GM12878 (cell line): ENCODE measurements around the gene EFCAB7. TPM values are rescaled to one million over a fixed set of nuclear protein-coding genes. Genes with fewer than 3 reads are reported as not detected.

Experiments
- ATAC-seq: fragments of 200-7000 bp; cut with Tn5 transposase; 3 replicates; pipeline ENCODE4 v1.9.1; 2020; ENCODE audit warnings: mild to moderate bottlenecking, moderate library complexity
- BruUV-seq: library from RNA; stranded (reverse); fragments of 400-500 nt; replicated peaks from 2 replicates; lab custom pipeline; 2021; lab: Mats Ljungman, UMichigan
- CTCF ChIA-PET: fragments of 300-600 bp; sonication (Branson Sonifier 250); formaldehyde crosslinking; extraction: SDS; loops from one replicate; lab custom pipeline; 2021; ENCODE audit warnings: inconsistent platforms; lab: Yijun Ruan, JAX
- POLR2A ChIA-PET: fragments of 350-600 bp; formaldehyde crosslinking; extraction: SDS; loops from one replicate; lab custom pipeline; 2021; ENCODE audit warnings: inconsistent platforms; lab: Charles Lee
- RAD21 ChIA-PET: fragments of 300-600 bp; sonication (Branson Sonifier 250); formaldehyde crosslinking; loops from one replicate; lab custom pipeline; 2023; ENCODE audit warnings: antibody characterized with exemption; ENCODE audit not compliant: unreplicated experiment; lab: Charles Lee
- SMC1A ChIA-PET: fragments of 300-600 bp; sonication (Branson Sonifier 250); formaldehyde crosslinking; loops from one replicate; lab custom pipeline; 2023; ENCODE audit not compliant: unreplicated experiment, uncharacterized antibody; lab: Charles Lee
- DNase-seq: peaks from one replicate; pipeline ENCODE4 v3.0.0-alpha.2; 2011; ENCODE audit warnings: low read depth, low spot score
- FAIRE-seq: peaks from 3 replicates; lab custom pipeline; 2011; peaks lifted over from hg19 to GRCh38; lab: Jason Lieb, UNC
- H2AFZ ChIP-seq: 2 replicates; pipeline ENCODE4 v1.6.0; 2011; ENCODE audit warnings: low read depth, low read length, control low read depth; ENCODE audit not compliant: control insufficient read depth
- H3K27ac ChIP-seq: 2 replicates; pipeline ENCODE4 v1.5.1; 2011; ENCODE audit warnings: control low read depth; ENCODE audit not compliant: control insufficient read depth, insufficient read depth
- H3K27me3 ChIP-seq, 2 experiments: replicated peaks in 1 of 2; 2 replicates each; pipeline versions ENCODE4 v1.6.0 to v1.6.1; 2011; ENCODE audit warnings: low read length in 1 of 2; ENCODE audit not compliant: control insufficient read depth in 2 of 2, insufficient read depth in 2 of 2
- H3K36me3 ChIP-seq, 2 experiments: 2 replicates each; pipeline ENCODE4 v1.5.1; 2011; ENCODE audit warnings: low read length in 1 of 2; ENCODE audit not compliant: control insufficient read depth in 2 of 2, insufficient read depth in 2 of 2
- H3K4me1 ChIP-seq: 2 replicates; pipeline ENCODE4 v1.6.1; 2011; ENCODE audit warnings: mild to moderate bottlenecking, low read length, moderate library complexity, mixed read lengths; ENCODE audit not compliant: control insufficient read depth, insufficient read depth
- H3K4me2 ChIP-seq: 2 replicates; pipeline ENCODE4 v1.6.0; 2011; ENCODE audit warnings: control low read depth; ENCODE audit not compliant: control insufficient read depth, insufficient read depth
- H3K4me3 ChIP-seq: fragments of 200-600 bp; sonication (generic); 2 replicates; pipeline ENCODE4 v1.5.1; 2016
- H3K79me2 ChIP-seq: 2 replicates; pipeline ENCODE4 v1.6.0; 2011; ENCODE audit warnings: low read length; ENCODE audit not compliant: control insufficient read depth, insufficient read depth
- H3K9ac ChIP-seq: 2 replicates; pipeline ENCODE4 v1.8.0; 2011; ENCODE audit warnings: low read length, control low read depth, mixed read lengths; ENCODE audit not compliant: control insufficient read depth, insufficient read depth
- H3K9me3 ChIP-seq: replicated peaks from 3 replicates; pipeline ENCODE4 v1.5.1; 2011; ENCODE audit warnings: mild to moderate bottlenecking, low read length; ENCODE audit not compliant: control insufficient read depth, insufficient read depth
- H4K20me1 ChIP-seq: 2 replicates; pipeline ENCODE4 v1.6.0; 2011; ENCODE audit not compliant: control insufficient read depth, insufficient read depth
- ATF7 ChIP-seq: fragments of 450-650 bp; IDR thresholded peaks from 2 replicates; pipeline ENCODE4 v1.6.1; 2016; ENCODE audit warnings: low read depth, mild to moderate bottlenecking
- EP300 ChIP-seq, 2 experiments: fragments of 150-350 bp in 1 of 2; IDR thresholded peaks; 2 replicates each; pipeline ENCODE4 v1.6.1; 2011 to 2012; ENCODE audit warnings: low read depth in 2 of 2, low read length in 2 of 2, borderline replicate concordance in 1 of 2, improper control_type of control experiment in 1 of 2, inconsistent platforms in 1 of 2; ENCODE audit not compliant: control insufficient read depth in 1 of 2
- FOXK2 ChIP-seq: fragments of 450-650 bp; IDR thresholded peaks from 2 replicates; pipeline ENCODE4 v1.6.1; 2017; ENCODE audit warnings: mild to moderate bottlenecking, moderate library complexity
- KDM1A ChIP-seq: fragments of 200-600 bp; sonication (generic); IDR thresholded peaks from 2 replicates; pipeline ENCODE4 v1.6.1; 2016; ENCODE audit warnings: borderline replicate concordance
- MEF2A ChIP-seq: IDR thresholded peaks from 2 replicates; pipeline ENCODE4 v1.6.1; 2011; ENCODE audit warnings: low read depth, mild to moderate bottlenecking, low read length, moderate library complexity; ENCODE audit not compliant: insufficient read depth
- NR2C1 ChIP-seq: fragments of 450-650 bp; IDR thresholded peaks from 2 replicates; pipeline ENCODE4 v1.6.1; 2017; ENCODE audit warnings: antibody characterized with exemption, mild to moderate bottlenecking, moderate library complexity
- RCOR1 ChIP-seq: conservative IDR thresholded peaks from 2 replicates; pipeline ENCODE4 v1.6.1; 2012; ENCODE audit warnings: low read depth, low read length, improper control_type of control experiment
- ZNF384 ChIP-seq: IDR thresholded peaks from 2 replicates; pipeline ENCODE4 v1.6.1; 2012; ENCODE audit warnings: low read depth, mild to moderate bottlenecking, low read length, improper control_type of control experiment, borderline replicate concordance
- ZNF622 ChIP-seq: fragments of 450-650 bp; IDR thresholded peaks from 2 replicates; pipeline ENCODE4 v1.6.1; 2017; ENCODE audit warnings: mild to moderate bottlenecking, inconsistent platforms
- WGBS: methylation state at CpG from one replicate; pipeline ENCODE4 v1.1.6; 2016; ENCODE audit warnings: low lambda C conversion rate; ENCODE audit not compliant: insufficient replicate concordance, insufficient coverage; ENCODE audit errors: missing lambda C conversion rate; 5-methylcytosine and 5-hydroxymethylcytosine counted together
- in situ Hi-C: fragments of 300-500 bp; cut with MboI; formaldehyde crosslinking; loops from 9 replicates; pipeline ENCODE4 v1.14.3; 2018; ENCODE audit warnings: mixed read lengths
- intact Hi-C: fragments of 100-400 bp; cut with micrococcal nuclease; formaldehyde crosslinking; loops from one replicate; pipeline ENCODE4 v1.14.2; 2022; ENCODE audit not compliant: unreplicated experiment
- polyA plus RNA-seq, 11 experiments: library from polyadenylated mRNA; depleted of rRNA in 4 of 11; unstranded in 6 of 11; stranded (reverse) in 5 of 11; fragments of >200 nt; fragmentation: Nextera tagmentation in 4 of 11; fragmentation: Illumina TruSeq in 1 of 11; extraction: Ambion mirVana in 4 of 11; extraction: Trizol in 1 of 11; gene quantifications; 1 replicate in 1 of 11; 2 replicates in 10 of 11; pipeline versions ENCODE4 v1.2.1 to v1.2.3, GENCODE V29; 2011 to 2016; ENCODE audit warnings: inconsistent platforms in 2 of 11, missing spikeins in 2 of 11, low read depth in 1 of 11
- total RNA-seq, 4 experiments: library from RNA; depleted of rRNA in 3 of 4; stranded (reverse); fragments of >200 nt in 3 of 4; fragmentation: Illumina TruSeq in 1 of 4; extraction: Trizol in 1 of 4; gene quantifications; 2 replicates each; pipeline versions ENCODE4 v1.2.1 to v1.2.3, GENCODE V29; 2013 to 2021
- TF ChIP-seq, protein P1 (sequence below): fragments of 150-350 bp; IDR thresholded peaks from 2 replicates; pipeline ENCODE4 v1.6.1; 2016; ENCODE audit warnings: low read depth, low read length
- TF ChIP-seq, protein P2 (sequence below): fragments of 450-650 bp; IDR thresholded peaks from 2 replicates; pipeline ENCODE4 v1.6.1; 2016; ENCODE audit warnings: mild to moderate bottlenecking
- TF ChIP-seq, protein P3 (sequence below): IDR thresholded peaks from 2 replicates; pipeline ENCODE4 v1.6.1; 2011; ENCODE audit warnings: low read depth, low read length, improper control_type of control experiment, borderline replicate concordance

Gene EFCAB7
- total and polyA plus RNA-seq, 10 of the 15 experiments (the other 5 are each of a cell fraction or from before 2014, with no cell fraction given), result 4.4 to 9.8 (median 5.7) TPM

DNA sequence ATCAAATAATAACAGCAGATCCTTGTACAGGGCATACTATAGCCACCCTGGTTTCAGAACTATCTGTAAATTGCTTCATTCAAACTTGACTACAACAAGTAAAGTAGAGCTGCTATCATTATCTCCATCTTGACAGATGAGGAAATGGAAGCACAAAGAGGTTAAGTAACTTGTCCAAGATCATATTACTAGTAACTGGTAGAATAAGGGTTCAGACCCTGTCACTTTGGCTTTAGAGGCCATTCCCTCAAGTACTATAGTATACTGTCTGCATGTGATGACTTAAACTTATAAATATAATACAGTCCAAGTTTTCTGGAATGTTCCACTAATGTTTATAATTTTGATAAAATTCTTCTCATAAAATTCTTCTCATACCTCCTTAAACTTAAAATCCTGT is 94.7 kb downstream of the EFCAB7 start (continued):
- no peak for TF ChIP-seq EP300 (IDR thresholded peaks at IDR 0.05; ENCODE audit: borderline replicate concordance in 1 of 2, control insufficient read depth in 1 of 2, low read depth in 2 of 2, low read length in 2 of 2)
- TF ChIP-seq MEF2A, result no peak

- RAD21 ChIA-PET, result no interaction called here
- BruUV-seq, result no TSS peak
- no peak for TF ChIP-seq FOXK2
- TF ChIP-seq, protein P1, sequence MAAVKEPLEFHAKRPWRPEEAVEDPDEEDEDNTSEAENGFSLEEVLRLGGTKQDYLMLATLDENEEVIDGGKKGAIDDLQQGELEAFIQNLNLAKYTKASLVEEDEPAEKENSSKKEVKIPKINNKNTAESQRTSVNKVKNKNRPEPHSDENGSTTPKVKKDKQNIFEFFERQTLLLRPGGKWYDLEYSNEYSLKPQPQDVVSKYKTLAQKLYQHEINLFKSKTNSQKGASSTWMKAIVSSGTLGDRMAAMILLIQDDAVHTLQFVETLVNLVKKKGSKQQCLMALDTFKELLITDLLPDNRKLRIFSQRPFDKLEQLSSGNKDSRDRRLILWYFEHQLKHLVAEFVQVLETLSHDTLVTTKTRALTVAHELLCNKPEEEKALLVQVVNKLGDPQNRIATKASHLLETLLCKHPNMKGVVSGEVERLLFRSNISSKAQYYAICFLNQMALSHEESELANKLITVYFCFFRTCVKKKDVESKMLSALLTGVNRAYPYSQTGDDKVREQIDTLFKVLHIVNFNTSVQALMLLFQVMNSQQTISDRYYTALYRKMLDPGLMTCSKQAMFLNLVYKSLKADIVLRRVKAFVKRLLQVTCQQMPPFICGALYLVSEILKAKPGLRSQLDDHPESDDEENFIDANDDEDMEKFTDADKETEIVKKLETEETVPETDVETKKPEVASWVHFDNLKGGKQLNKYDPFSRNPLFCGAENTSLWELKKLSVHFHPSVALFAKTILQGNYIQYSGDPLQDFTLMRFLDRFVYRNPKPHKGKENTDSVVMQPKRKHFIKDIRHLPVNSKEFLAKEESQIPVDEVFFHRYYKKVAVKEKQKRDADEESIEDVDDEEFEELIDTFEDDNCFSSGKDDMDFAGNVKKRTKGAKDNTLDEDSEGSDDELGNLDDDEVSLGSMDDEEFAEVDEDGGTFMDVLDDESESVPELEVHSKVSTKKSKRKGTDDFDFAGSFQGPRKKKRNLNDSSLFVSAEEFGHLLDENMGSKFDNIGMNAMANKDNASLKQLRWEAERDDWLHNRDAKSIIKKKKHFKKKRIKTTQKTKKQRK, result no peak
- no peak for TF ChIP-seq ZNF622
- TF ChIP-seq, protein P2, sequence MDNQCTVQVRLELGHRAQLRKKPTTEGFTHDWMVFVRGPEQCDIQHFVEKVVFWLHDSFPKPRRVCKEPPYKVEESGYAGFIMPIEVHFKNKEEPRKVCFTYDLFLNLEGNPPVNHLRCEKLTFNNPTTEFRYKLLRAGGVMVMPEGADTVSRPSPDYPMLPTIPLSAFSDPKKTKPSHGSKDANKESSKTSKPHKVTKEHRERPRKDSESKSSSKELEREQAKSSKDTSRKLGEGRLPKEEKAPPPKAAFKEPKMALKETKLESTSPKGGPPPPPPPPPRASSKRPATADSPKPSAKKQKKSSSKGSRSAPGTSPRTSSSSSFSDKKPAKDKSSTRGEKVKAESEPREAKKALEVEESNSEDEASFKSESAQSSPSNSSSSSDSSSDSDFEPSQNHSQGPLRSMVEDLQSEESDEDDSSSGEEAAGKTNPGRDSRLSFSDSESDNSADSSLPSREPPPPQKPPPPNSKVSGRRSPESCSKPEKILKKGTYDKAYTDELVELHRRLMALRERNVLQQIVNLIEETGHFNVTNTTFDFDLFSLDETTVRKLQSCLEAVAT, result no peak
- TF ChIP-seq, protein P3, sequence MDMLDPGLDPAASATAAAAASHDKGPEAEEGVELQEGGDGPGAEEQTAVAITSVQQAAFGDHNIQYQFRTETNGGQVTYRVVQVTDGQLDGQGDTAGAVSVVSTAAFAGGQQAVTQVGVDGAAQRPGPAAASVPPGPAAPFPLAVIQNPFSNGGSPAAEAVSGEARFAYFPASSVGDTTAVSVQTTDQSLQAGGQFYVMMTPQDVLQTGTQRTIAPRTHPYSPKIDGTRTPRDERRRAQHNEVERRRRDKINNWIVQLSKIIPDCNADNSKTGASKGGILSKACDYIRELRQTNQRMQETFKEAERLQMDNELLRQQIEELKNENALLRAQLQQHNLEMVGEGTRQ, result no peak
- no peak for TF ChIP-seq NR2C1
- no peak for TF ChIP-seq ZNF384
- no peak for TF ChIP-seq ATF7
- no peak for TF ChIP-seq RCOR1
- no peak for TF ChIP-seq KDM1A
These were observed 96.2 kb downstream of the EFCAB7 start for GRCh38 chr1:63619558-63619957.

More at GRCh38 chr1:63619558-63619957, 96.2 kb downstream of the EFCAB7 start:
- SMC1A ChIA-PET, result interaction anchor here (1.0 kb wide), 1 partner anchor 627 kb away, joined by 3 read pairs; no protein-coding TSS in a partner anchor
- Histone ChIP-seq H2AFZ (no peak overlapping the region), H3K9me3 (no peaks in the 10 kb centered on the region; the same call in 2 of the 3 replicates), H3K36me3 (peaks cover 0 to 6% of the 10 kb centered on the region in 2 experiments; a peak in 1 of 4 replicates), H3K27me3 (no peaks in the 10 kb centered on the region), H3K79me2 (no peaks in the 10 kb centered on the region; the same call in 1 of the 2 replicates), H4K20me1 (no peaks in the 10 kb centered on the region), H3K4me1 (peaks cover 6% of the 10 kb centered on the region; the same call in 1 of the 2 replicates), H3K4me2 (no peak overlapping the region), H3K27ac (no peak overlapping the region), H3K9ac (no peak overlapping the region), H3K4me3 (no peak overlapping the region)
- FAIRE-seq (no peak), ATAC-seq (no peak), DNase-seq (no peak)
- intact Hi-C loops (loop anchor here (5.0 kb wide), 1 partner anchor 298 kb away; no protein-coding TSS in a partner anchor), in situ Hi-C loops (loop anchor here (5.0 to 10.0 kb wide), 2 partner anchors 295 to 623 kb away; no protein-coding TSS in a partner anchor)
- CTCF ChIA-PET, result interaction anchor here (1.5 kb wide), 1 partner anchor 61 kb away, joined by 7 read pairs; no protein-coding TSS in a partner anchor
- WGBS, result 97% methylated on average over 4 of the region's 4 CpGs
- POLR2A ChIA-PET, result interaction anchor here (0.6 kb wide), 1 partner anchor 1373 kb away, joined by 8 read pairs; no protein-coding TSS in a partner anchor
